ENCODE results near the gene ARL1. TPM values are rescaled to one million over a fixed set of nuclear protein-coding genes. Genes with fewer than 3 reads are reported as not detected.

Gene ARL1
- total and polyA plus RNA-seq, 10 of the 15 experiments (the other 5 are each of a cell fraction or from before 2014, with no cell fraction given): 28.5 to 95.0 (median 65.7) TPM

- ChIA-PET CTCF (no interaction called here), POLR2A (no interaction called here), RAD21 (ENCODE audit: unreplicated experiment) (no interaction called here), SMC1A (ENCODE audit: uncharacterized antibody, unreplicated experiment) (no interaction called here)
- 99% methylated on average over 3 of the region's 3 CpGs for WGBS (ENCODE audit: insufficient coverage, insufficient replicate concordance, low lambda C conversion rate, missing lambda C conversion rate)
- H4K20me1 ChIP-seq (ENCODE audit: control insufficient read depth, insufficient read depth): no peaks in the 10 kb centered on the region
- H3K36me3 ChIP-seq (ENCODE audit: control insufficient read depth in 2 of 2, insufficient read depth in 2 of 2, low read length in 1 of 2): peaks cover 2 to 12% of the 10 kb centered on the region in 2 experiments; a peak in 3 of 4 replicates
- no peak overlapping the region for H3K4me2 ChIP-seq (ENCODE audit: control insufficient read depth, insufficient read depth)
- H3K4me3 ChIP-seq: no peak overlapping the region
- no TSS peak for BruUV-seq (replicated peaks)
- H3K9me3 ChIP-seq (replicated peaks; ENCODE audit: control insufficient read depth, insufficient read depth, low read length): no peaks in the 10 kb centered on the region; the same call in 2 of the 3 replicates
- no peak overlapping the region for H3K27ac ChIP-seq (ENCODE audit: control insufficient read depth, insufficient read depth)
- DNase-seq (ENCODE audit: low read depth, low spot score) (no peak), FAIRE-seq (no peak), ATAC-seq (no peak)
- no peak overlapping the region for H2AFZ ChIP-seq (ENCODE audit: control insufficient read depth, low read depth, low read length)
- in situ Hi-C loops (cut with MboI): no loop called here
- H3K27me3 ChIP-seq (replicated peaks in 1 of 2; ENCODE audit: control insufficient read depth in 2 of 2, insufficient read depth in 2 of 2, low read length in 1 of 2): no peaks in the 10 kb centered on the region
- no peaks in the 10 kb centered on the region; the same call in 1 of the 2 replicates for H3K4me1 ChIP-seq (ENCODE audit: control insufficient read depth, insufficient read depth, low read length)
- no peaks in the 10 kb centered on the region for H3K79me2 ChIP-seq (ENCODE audit: control insufficient read depth, insufficient read depth, low read length)
- no peak overlapping the region for H3K9ac ChIP-seq (ENCODE audit: control insufficient read depth, insufficient read depth, low read length)
- intact Hi-C loops (cut with micrococcal nuclease; ENCODE audit: unreplicated experiment): no loop called here
- TF ChIP-seq SREBF1 (IDR thresholded peaks at IDR 0.05; ENCODE audit: low read length) (no peak), MAX (IDR thresholded peaks at IDR 0.05; ENCODE audit: low read depth, low read length) (no peak), CBX5 (IDR thresholded peaks at IDR 0.05; ENCODE audit: low read depth) (no peak), NR2C1 (IDR thresholded peaks at IDR 0.05) (no peak), CHD1 (IDR thresholded peaks at IDR 0.05; ENCODE audit: low read depth, low read length) (no peak), TBL1XR1 (IDR thresholded peaks at IDR 0.05; ENCODE audit: low read depth, low read length) (no peak), SREBF2 (IDR thresholded peaks at IDR 0.05; ENCODE audit: low read length) (no peak), ATF7 (IDR thresholded peaks at IDR 0.05; ENCODE audit: low read depth) (no peak), HDAC2 (IDR thresholded peaks at IDR 0.05) (no peak), SPI1 (IDR thresholded peaks at IDR 0.05; ENCODE audit: borderline replicate concordance, insufficient read depth, low read depth, low read length) (no peak), SMC3 (IDR thresholded peaks at IDR 0.05; ENCODE audit: borderline replicate concordance, low read length) (no peak), ZBTB40 (IDR thresholded peaks at IDR 0.05; ENCODE audit: borderline replicate concordance) (no peak), RAD21 (IDR thresholded peaks at IDR 0.05; ENCODE audit: insufficient read depth, low read depth, low read length) (no peak), RAD51 (IDR thresholded peaks at IDR 0.05) (no peak), ZNF217 (IDR thresholded peaks at IDR 0.05) (no peak), BACH1 (IDR thresholded peaks at IDR 0.05; ENCODE audit: borderline replicate concordance) (no peak), SIN3A (IDR thresholded peaks at IDR 0.05; ENCODE audit: low read depth, low read length) (no peak), BCL11A (IDR thresholded peaks at IDR 0.05; ENCODE audit: low read depth, low read length) (no peak), PRDM15 (CRISPR knock-in tag; IDR thresholded peaks at IDR 0.05) (no peak)
Measured at GRCh38 chr12:101343893-101344292, 63.7 kb downstream of the ARL1 start.

Data from GM12878 (cell line).